Astrocyte (in vitro differentiated cells and primary cell): ENCODE data around the gene GJA10.

Experiments
- CTCF ChIP-seq: IDR thresholded peaks from 2 replicates; pipeline ENCODE4 v1.5.1; 2011; ENCODE audit warnings: low read depth, mild to moderate bottlenecking, inconsistent platforms, low read length, moderate library complexity; ENCODE audit not compliant: insufficient read depth
- EZH2 ChIP-seq: IDR thresholded peaks from 2 replicates; pipeline ENCODE4 v1.6.1; 2012; ENCODE audit warnings: mild to moderate bottlenecking, low read length, inconsistent platforms; ENCODE audit not compliant: insufficient read depth

- TF ChIP-seq CTCF (no peak), EZH2 (no peak)
These were observed 30.0 kb downstream of the GJA10 start for GRCh38 chr6:89924231-89924630.
